H9 (cell line): ENCODE data around the gene MCL1. TPM values are rescaled to one million over a fixed set of nuclear protein-coding genes. Genes with fewer than 3 reads are reported as not detected.
"Not testable (repeated sequence)": the region's sequence is repeated elsewhere in the genome, so short reads cannot be mapped to it uniquely, and the experiment has no call there.

ENCODE experiments used
- DNase-seq: peaks from one replicate; pipeline ENCODE4 v3.0.0-alpha.2; 2017
- H2AFZ ChIP-seq: one replicate; pipeline ENCODE4 v1.6.1; 2013; ENCODE audit warnings: mild to moderate bottlenecking, low read length, control low read depth, moderate library complexity
- H2AK5ac ChIP-seq: 2 replicates; pipeline ENCODE4 v1.6.1; 2013; ENCODE audit warnings: low read length, control low read depth, mixed read lengths; ENCODE audit not compliant: insufficient read length
- H2BK120ac ChIP-seq: one replicate; pipeline ENCODE4 v1.6.1; 2013; ENCODE audit warnings: low read depth, mild to moderate bottlenecking, low read length, control low read depth, inconsistent platforms; ENCODE audit not compliant: poor library complexity, severe bottlenecking
- H2BK12ac ChIP-seq: 2 replicates; pipeline ENCODE4 v1.6.1; 2013; ENCODE audit warnings: low read length, control low read depth, mixed read lengths, low read depth; ENCODE audit not compliant: insufficient read length
- H2BK15ac ChIP-seq: 2 replicates; pipeline ENCODE4 v1.6.1; 2013; ENCODE audit warnings: low read depth, low read length, control low read depth
- H2BK20ac ChIP-seq: one replicate; pipeline ENCODE4 v1.6.1; 2013; ENCODE audit warnings: low read depth, mild to moderate bottlenecking, low read length, control low read depth, inconsistent platforms; ENCODE audit not compliant: poor library complexity, severe bottlenecking
- H2BK5ac ChIP-seq: 2 replicates; pipeline ENCODE4 v1.6.1; 2013; ENCODE audit warnings: low read length, control low read depth, mixed read lengths; ENCODE audit not compliant: insufficient read length
- H3K14ac ChIP-seq: 2 replicates; pipeline ENCODE4 v1.6.1; 2013; ENCODE audit warnings: low read length, control low read depth; ENCODE audit not compliant: insufficient read depth
- H3K18ac ChIP-seq: 2 replicates; pipeline ENCODE4 v1.6.1; 2013; ENCODE audit warnings: low read depth, mild to moderate bottlenecking, mixed read lengths, low read length, control low read depth; ENCODE audit not compliant: insufficient read length
- H3K23ac ChIP-seq: 2 replicates; pipeline ENCODE4 v1.6.1; 2013; ENCODE audit warnings: low read length, control low read depth, mixed read lengths, low read depth; ENCODE audit not compliant: insufficient read length
- H3K23me2 ChIP-seq: 2 replicates; pipeline ENCODE4 v1.6.1; 2013; ENCODE audit warnings: low read depth, mild to moderate bottlenecking, mixed read lengths, low read length, control low read depth; ENCODE audit not compliant: insufficient read length, poor library complexity, severe bottlenecking
- H3K27ac ChIP-seq: 2 replicates; pipeline ENCODE4 v1.5.1; 2013; ENCODE audit warnings: low read length, control low read depth, mixed read lengths, low read depth; ENCODE audit not compliant: insufficient read length
- H3K27me3 ChIP-seq: 2 replicates; pipeline ENCODE4 v1.6.1; 2013; ENCODE audit warnings: low read length, control low read depth, inconsistent platforms; ENCODE audit not compliant: insufficient read depth
- H3K4ac ChIP-seq: 2 replicates; pipeline ENCODE4 v1.6.1; 2013; ENCODE audit warnings: low read depth, mild to moderate bottlenecking, control low read depth, inconsistent platforms, low read length, moderate library complexity
- H3K4me1 ChIP-seq: 2 replicates; pipeline ENCODE4 v1.6.1; 2013; ENCODE audit warnings: low read length, control low read depth, inconsistent platforms; ENCODE audit not compliant: insufficient read depth
- H3K4me2 ChIP-seq: 2 replicates; pipeline ENCODE4 v1.6.1; 2013; ENCODE audit warnings: low read length, control low read depth, mixed read lengths; ENCODE audit not compliant: insufficient read length, insufficient read depth
- H3K56ac ChIP-seq: 2 replicates; pipeline ENCODE4 v1.6.1; 2013; ENCODE audit warnings: low read depth, mild to moderate bottlenecking, mixed read lengths, low read length, control low read depth; ENCODE audit not compliant: insufficient read length
- H3K79me1 ChIP-seq: 2 replicates; pipeline ENCODE4 v1.6.1; 2013; ENCODE audit warnings: low read depth, mild to moderate bottlenecking, moderate library complexity, low read length, control low read depth, inconsistent platforms; ENCODE audit not compliant: insufficient read depth, poor library complexity, severe bottlenecking
- H3K79me2 ChIP-seq: 2 replicates; pipeline ENCODE4 v1.6.1; 2013; ENCODE audit warnings: low read length, control low read depth, inconsistent platforms; ENCODE audit not compliant: insufficient read depth
- H3K9ac ChIP-seq: 2 replicates; pipeline ENCODE4 v1.6.1; 2013; ENCODE audit warnings: low read length, control low read depth, mixed read lengths; ENCODE audit not compliant: insufficient read length; ENCODE audit errors: extremely low read depth
- H3K9me3 ChIP-seq: one replicate; pipeline ENCODE4 v1.6.1; 2013; ENCODE audit warnings: low read depth, low read length, inconsistent platforms; ENCODE audit not compliant: control insufficient read depth
- H3T11ph ChIP-seq: one replicate; pipeline ENCODE4 v1.6.1; 2013; ENCODE audit warnings: mild to moderate bottlenecking, low read length, control low read depth, inconsistent platforms
- H4K20me1 ChIP-seq: one replicate; pipeline ENCODE4 v1.6.1; 2013; ENCODE audit not compliant: control insufficient read depth, insufficient read length, insufficient read depth
- H4K5ac ChIP-seq: 2 replicates; pipeline ENCODE4 v1.6.1; 2013; ENCODE audit warnings: low read depth, mild to moderate bottlenecking, mixed read lengths, low read length, control low read depth; ENCODE audit not compliant: insufficient read length
- H4K8ac ChIP-seq: replicated peaks from 2 replicates; pipeline ENCODE4 v1.6.1; 2013; ENCODE audit warnings: low read length, control low read depth, mixed read lengths, low read depth; ENCODE audit not compliant: insufficient read length
- H4K91ac ChIP-seq: 2 replicates; pipeline ENCODE4 v1.6.1; 2013; ENCODE audit warnings: low read depth, mild to moderate bottlenecking, moderate library complexity, mixed read lengths, low read length, control low read depth; ENCODE audit not compliant: insufficient read length
- H3K27ac Mint-ChIP-seq, 3 experiments: 2 replicates in 2 of 3; 3 replicates in 1 of 3; pipeline ENCODE4 v1.8.0; 2020 to 2021; ENCODE audit warnings: mixed read lengths in 3 of 3, mild to moderate bottlenecking in 1 of 3, moderate library complexity in 1 of 3
- H3K27me3 Mint-ChIP-seq: 2 replicates; pipeline ENCODE4 v1.8.0; 2021; ENCODE audit warnings: low read depth, mild to moderate bottlenecking, moderate library complexity, mixed read lengths
- H3K36me3 Mint-ChIP-seq, 3 experiments: 2 replicates in 2 of 3; 3 replicates in 1 of 3; pipeline ENCODE4 v1.8.0; 2020 to 2021; ENCODE audit warnings: low read depth in 3 of 3, mixed read lengths in 3 of 3; ENCODE audit not compliant: insufficient read depth in 1 of 3
- H3K4me1 Mint-ChIP-seq, 2 experiments: 2 replicates each; pipeline ENCODE4 v1.8.0; 2020; ENCODE audit warnings: mixed read lengths in 2 of 2
- H3K4me3 Mint-ChIP-seq, 2 experiments: 2 replicates in 1 of 2; 3 replicates in 1 of 2; pipeline ENCODE4 v1.8.0; 2020 to 2021; ENCODE audit warnings: mild to moderate bottlenecking in 2 of 2, mixed read lengths in 2 of 2, moderate library complexity in 1 of 2
- H3K9me3 Mint-ChIP-seq, 2 experiments: 2 replicates in 1 of 2; 3 replicates in 1 of 2; pipeline ENCODE4 v1.8.0; 2020; ENCODE audit warnings: mild to moderate bottlenecking in 2 of 2, mixed read lengths in 2 of 2, moderate library complexity in 1 of 2
- WGBS: extraction: QIAGEN DNeasy Blood & Tissue Kit; methylation state at CpG from one replicate; pipeline ENCODE4 v1.1.7; 2013; ENCODE audit warnings: missing lambda C conversion rate, low lambda C conversion rate, mixed read lengths; ENCODE audit not compliant: insufficient read length; ENCODE audit errors: extremely low coverage; 5-methylcytosine and 5-hydroxymethylcytosine counted together
- total RNA-seq: library from RNA; stranded (reverse); gene quantifications from 2 replicates; pipeline ENCODE4 v1.2.1, GENCODE V29; 2021
- TF ChIP-seq, protein P1 (sequence below): fragments of 200-600 bp; sonication (generic); conservative IDR thresholded peaks from 3 replicates; pipeline ENCODE4 v1.8.0; 2021; ENCODE audit warnings: antibody characterized with exemption, mild to moderate bottlenecking

The MCL1 gene
- total RNA-seq, 1 experiment from 2014 or later, result 247 TPM

DNA sequence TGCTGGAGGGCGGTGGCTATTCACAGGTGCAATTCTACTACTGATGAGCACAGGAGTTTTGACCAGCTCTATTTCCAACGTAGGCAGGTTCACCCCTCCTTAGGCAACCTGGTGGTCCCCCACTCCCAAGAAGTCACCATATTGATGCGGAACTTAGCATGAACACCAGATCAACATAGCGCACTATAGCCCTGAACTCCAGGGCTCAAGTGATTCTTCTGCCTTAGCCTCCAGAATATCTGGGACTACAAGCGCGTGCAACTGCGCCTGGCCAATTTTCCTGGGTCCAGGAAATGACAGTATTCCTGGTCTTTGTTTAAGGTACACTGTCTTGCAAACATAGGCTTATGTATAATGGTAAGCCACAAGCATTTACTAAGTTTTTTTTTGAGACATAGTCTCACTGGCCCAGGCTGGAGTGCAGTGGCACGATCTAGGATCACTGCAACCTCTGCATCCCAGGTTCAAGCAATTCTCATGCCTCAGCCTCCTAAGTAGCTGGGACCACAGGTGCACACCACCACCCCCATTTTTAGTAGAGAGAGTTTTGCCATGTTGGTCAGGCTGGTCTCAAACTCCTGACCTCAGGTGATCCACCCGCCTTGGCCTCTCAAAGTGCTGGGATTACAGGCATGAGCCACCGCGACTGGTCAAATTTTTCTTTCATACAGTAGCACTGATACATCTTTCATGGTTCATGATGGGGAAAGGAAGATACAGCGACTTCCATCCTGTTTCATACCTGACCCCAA, 12.6 kb downstream of the MCL1 start:
- H3K14ac ChIP-seq, result peak overlapping the region; percentile 86; the same call in 1 of the 2 replicates
- no CpG with 5 or more reads among the region's 12 CpGs for WGBS
- H3K23ac ChIP-seq, result no peak overlapping the region
- H3K4me3 Mint-ChIP-seq, result peak overlapping the region; percentile 54 to 70
- no peak overlapping the region; the same call in 1 of the 2 replicates for H3K4ac ChIP-seq
- TF ChIP-seq, protein P1, sequence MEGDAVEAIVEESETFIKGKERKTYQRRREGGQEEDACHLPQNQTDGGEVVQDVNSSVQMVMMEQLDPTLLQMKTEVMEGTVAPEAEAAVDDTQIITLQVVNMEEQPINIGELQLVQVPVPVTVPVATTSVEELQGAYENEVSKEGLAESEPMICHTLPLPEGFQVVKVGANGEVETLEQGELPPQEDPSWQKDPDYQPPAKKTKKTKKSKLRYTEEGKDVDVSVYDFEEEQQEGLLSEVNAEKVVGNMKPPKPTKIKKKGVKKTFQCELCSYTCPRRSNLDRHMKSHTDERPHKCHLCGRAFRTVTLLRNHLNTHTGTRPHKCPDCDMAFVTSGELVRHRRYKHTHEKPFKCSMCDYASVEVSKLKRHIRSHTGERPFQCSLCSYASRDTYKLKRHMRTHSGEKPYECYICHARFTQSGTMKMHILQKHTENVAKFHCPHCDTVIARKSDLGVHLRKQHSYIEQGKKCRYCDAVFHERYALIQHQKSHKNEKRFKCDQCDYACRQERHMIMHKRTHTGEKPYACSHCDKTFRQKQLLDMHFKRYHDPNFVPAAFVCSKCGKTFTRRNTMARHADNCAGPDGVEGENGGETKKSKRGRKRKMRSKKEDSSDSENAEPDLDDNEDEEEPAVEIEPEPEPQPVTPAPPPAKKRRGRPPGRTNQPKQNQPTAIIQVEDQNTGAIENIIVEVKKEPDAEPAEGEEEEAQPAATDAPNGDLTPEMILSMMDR, result no peak
- H3K79me1 ChIP-seq, result peaks cover 4% of the 10 kb centered on the region
- H2AFZ ChIP-seq, result no peak overlapping the region
- H4K20me1 ChIP-seq, result no peaks in the 10 kb centered on the region
- peak overlapping the region; percentile 95 for H2BK12ac ChIP-seq
- peaks cover 14% of the 10 kb centered on the region for H3K4me1 ChIP-seq
- H3K23me2 ChIP-seq, result peaks cover 9% of the 10 kb centered on the region
- H3K27me3 ChIP-seq, result no peaks in the 10 kb centered on the region
- no peaks in the 10 kb centered on the region; a peak in 2 of 5 replicates for H3K9me3 Mint-ChIP-seq
- H3K4me1 Mint-ChIP-seq, result peaks cover 61 to 69% of the 10 kb centered on the region in 2 experiments
- peak overlapping the region; percentile 2 for H4K91ac ChIP-seq
- peak overlapping the region; percentile 51 for H2AK5ac ChIP-seq
- H3K79me2 ChIP-seq, result peaks cover 4% of the 10 kb centered on the region; the same call in 1 of the 2 replicates
- peak overlapping the region; percentile 63 for H3K4me2 ChIP-seq
- H3T11ph ChIP-seq, result peak overlapping the region; percentile 24
- no peaks in the 10 kb centered on the region for H3K9me3 ChIP-seq
- H2BK5ac ChIP-seq, result peak overlapping the region; percentile 85
- H4K5ac ChIP-seq, result peak overlapping the region; percentile 72
- H3K27ac ChIP-seq, result peak overlapping the region; percentile 99
- peak overlapping the region; percentile 76 for H3K18ac ChIP-seq
- H2BK20ac ChIP-seq, result no peak overlapping the region
- no peak overlapping the region for H2BK120ac ChIP-seq
- peaks cover 13 to 17% (median 14%) of the 10 kb centered on the region in 3 experiments; a peak in 6 of 7 replicates for H3K36me3 Mint-ChIP-seq
- H3K56ac ChIP-seq, result peak overlapping the region; percentile 59
- peak overlapping the region; percentile 65 for H3K9ac ChIP-seq
- no peaks in the 10 kb centered on the region; the same call in 1 of the 2 replicates for H3K27me3 Mint-ChIP-seq
- H3K27ac Mint-ChIP-seq, result peak overlapping the region; percentile 96 to 100 (median 99)
- no peak overlapping the region for H2BK15ac ChIP-seq
- no peak overlapping the region for H4K8ac ChIP-seq
- DNase-seq, result no peak

GRCh38 chr1:150565240-150565991, 14.0 kb downstream of the MCL1 start:
- H3K79me1 ChIP-seq, H3K9ac ChIP-seq, H2AK5ac ChIP-seq, H3K79me2 ChIP-seq, H3K14ac ChIP-seq, H4K91ac ChIP-seq, H3T11ph ChIP-seq, H2BK12ac ChIP-seq, H3K9me3 Mint-ChIP-seq, H4K8ac ChIP-seq, H2BK20ac ChIP-seq, H3K27me3 ChIP-seq, H3K4me3 Mint-ChIP-seq, H3K56ac ChIP-seq, DNase-seq, H2BK5ac ChIP-seq, H2BK15ac ChIP-seq, H3K4ac ChIP-seq, H3K23ac ChIP-seq, H2BK120ac ChIP-seq, H3K27me3 Mint-ChIP-seq, H3K36me3 Mint-ChIP-seq, H4K5ac ChIP-seq, H3K18ac ChIP-seq, H2AFZ ChIP-seq, H3K27ac ChIP-seq, H3K9me3 ChIP-seq, H3K4me2 ChIP-seq, H4K20me1 ChIP-seq: not testable (repeated sequence)
- peaks cover 14% of the 10 kb centered on the region for H3K4me1 ChIP-seq
- Mint-ChIP-seq H3K4me1 (peaks cover 68 to 76% of the 10 kb centered on the region in 2 experiments), H3K27ac (peak overlapping the region; percentile 90 to 99 (median 91); a peak in 4 of 7 replicates)
- H3K23me2 ChIP-seq, result peaks cover 14% of the 10 kb centered on the region
- WGBS, result no CpG with 5 or more reads among the region's 14 CpGs
